SK-N-SH treated with all-trans-retinoic acid at 6 μM for 48 hours (cell line): ENCODE measurements around the gene ZNF552.

Experiments
- ATAC-seq: fragments of 200-7000 bp; cut with Tn5 transposase; 3 replicates; pipeline ENCODE4 v1.9.1; 2020; ENCODE audit warnings: mild to moderate bottlenecking, moderate library complexity
- ARNTL ChIP-seq: fragments of 450-650 bp; formaldehyde crosslinking; IDR thresholded peaks from 2 replicates; pipeline ENCODE4 v1.5.0; 2020; ENCODE audit warnings: low read depth, mild to moderate bottlenecking, moderate library complexity, borderline replicate concordance
- CSDC2 ChIP-seq: fragments of 250-450 bp; sonication (Bioruptor Pico); IDR thresholded peaks from 2 replicates; pipeline ENCODE4 v1.5.0; 2020; ENCODE audit warnings: mild to moderate bottlenecking, moderate library complexity
- GLIS3 ChIP-seq: fragments of 250-450 bp; sonication (Bioruptor Pico); IDR thresholded peaks from 2 replicates; pipeline ENCODE4 v1.5.0; 2020; ENCODE audit warnings: mild to moderate bottlenecking, moderate library complexity
- ISL1 ChIP-seq: fragments of 250-450 bp; sonication (Bioruptor Pico); IDR thresholded peaks from 2 replicates; pipeline ENCODE4 v2.1.2; 2022; ENCODE audit warnings: mild to moderate bottlenecking, moderate library complexity
- OSR1 ChIP-seq: fragments of 250-450 bp; sonication (Bioruptor Pico); IDR thresholded peaks from 2 replicates; pipeline ENCODE4 v1.8.0; 2022; ENCODE audit warnings: moderate library complexity, mild to moderate bottlenecking, inconsistent platforms
- PPARA ChIP-seq: fragments of 250-450 bp; sonication (Bioruptor Pico); IDR thresholded peaks from 2 replicates; pipeline ENCODE4 v1.5.0; 2020; ENCODE audit warnings: mild to moderate bottlenecking, borderline replicate concordance
- RARB ChIP-seq: fragments of 250-450 bp; sonication (Bioruptor Pico); IDR thresholded peaks from 2 replicates; pipeline ENCODE4 v1.8.0; 2021; ENCODE audit warnings: mild to moderate bottlenecking, moderate library complexity
- SNAI2 ChIP-seq: fragments of 250-450 bp; sonication (Bioruptor Pico); IDR thresholded peaks from 2 replicates; pipeline ENCODE4 v1.5.0; 2020; ENCODE audit warnings: mild to moderate bottlenecking, moderate library complexity
- TCF4 ChIP-seq: fragments of 250-450 bp; sonication (Bioruptor Pico); IDR thresholded peaks from 2 replicates; pipeline ENCODE4 v1.8.0; 2021; ENCODE audit warnings: mild to moderate bottlenecking, moderate library complexity, borderline replicate concordance
- TOX ChIP-seq: fragments of 250-450 bp; sonication (Bioruptor Pico); IDR thresholded peaks from 2 replicates; pipeline ENCODE4 v1.8.0; 2021; ENCODE audit warnings: mild to moderate bottlenecking, moderate library complexity, borderline replicate concordance
- ZC3H10 ChIP-seq: fragments of 250-450 bp; sonication (Bioruptor Pico); IDR thresholded peaks from 2 replicates; pipeline ENCODE4 v1.5.1; 2021; ENCODE audit warnings: mild to moderate bottlenecking, moderate library complexity
- ZFP3 ChIP-seq: fragments of 250-450 bp; sonication (Bioruptor Pico); IDR thresholded peaks from 2 replicates; pipeline ENCODE4 v1.5.0; 2020; ENCODE audit warnings: mild to moderate bottlenecking, moderate library complexity
- ZFP30 ChIP-seq: fragments of 450-650 bp; formaldehyde crosslinking; IDR thresholded peaks from 2 replicates; pipeline ENCODE4 v1.5.0; 2022; ENCODE audit warnings: mild to moderate bottlenecking, moderate library complexity
- ZNF565 ChIP-seq: fragments of 450-650 bp; formaldehyde crosslinking; conservative IDR thresholded peaks from 2 replicates; pipeline ENCODE4 v1.5.0; 2020; ENCODE audit warnings: low read depth, mild to moderate bottlenecking, moderate library complexity
- ZNF70 ChIP-seq: fragments of 450-650 bp; formaldehyde crosslinking; IDR thresholded peaks from 2 replicates; pipeline ENCODE4 v1.5.0; 2020; ENCODE audit warnings: mild to moderate bottlenecking, moderate library complexity
- TF ChIP-seq, protein P1 (sequence below): fragments of 250-450 bp; sonication (Bioruptor Pico); IDR thresholded peaks from 2 replicates; pipeline ENCODE4 v1.8.0; 2020; ENCODE audit warnings: mild to moderate bottlenecking, moderate library complexity, borderline replicate concordance
- TF ChIP-seq, protein P2 (sequence below): fragments of 250-450 bp; sonication (Bioruptor Pico); IDR thresholded peaks from 2 replicates; pipeline ENCODE4 v1.5.1; 2020; ENCODE audit warnings: low read depth, mild to moderate bottlenecking, moderate library complexity
- TF ChIP-seq, protein P3 (sequence below): fragments of 250-450 bp; sonication (Bioruptor Pico); IDR thresholded peaks from 2 replicates; pipeline ENCODE4 v1.5.1; 2021; ENCODE audit warnings: mild to moderate bottlenecking, moderate library complexity
- TF ChIP-seq, protein P4 (sequence below): fragments of 250-450 bp; sonication (Bioruptor Pico); IDR thresholded peaks from 2 replicates; pipeline ENCODE4 v1.8.0; 2021; ENCODE audit warnings: low read depth, mild to moderate bottlenecking, moderate library complexity, borderline replicate concordance
- TF ChIP-seq, protein P5 (sequence below): fragments of 250-450 bp; sonication (Bioruptor Pico); IDR thresholded peaks from 2 replicates; pipeline ENCODE4 v1.5.0; 2020; ENCODE audit warnings: mild to moderate bottlenecking, moderate library complexity

The ZNF552 gene

DNA sequence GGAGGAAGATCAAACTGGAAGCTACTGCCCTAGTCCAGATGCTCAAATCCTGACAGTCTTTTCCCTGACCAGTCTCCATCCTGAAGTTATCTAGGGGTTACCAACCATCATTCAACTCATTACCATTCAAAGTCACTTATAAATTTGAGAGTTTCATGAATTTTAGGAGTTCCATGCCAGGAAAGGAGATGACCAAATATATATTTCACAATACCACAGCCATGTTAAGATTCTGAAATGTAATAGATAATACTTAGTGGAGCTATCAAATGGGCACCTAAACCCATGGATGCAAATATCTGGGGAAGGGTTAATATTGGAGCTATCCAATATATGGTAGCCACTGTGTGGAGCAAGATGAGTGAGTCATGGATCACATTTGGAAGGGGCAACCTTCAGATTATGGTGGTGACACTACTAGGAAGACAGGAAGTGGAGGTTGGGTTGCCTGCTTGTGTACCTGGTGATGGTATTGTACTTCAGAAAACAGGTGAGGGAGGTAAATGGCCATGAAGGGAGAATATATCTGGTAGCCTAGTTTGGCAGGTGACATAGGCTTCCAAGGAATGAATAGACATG, 26.5 kb downstream of the ZNF552 start:
- TF ChIP-seq OSR1 (CRISPR knock-in tag) (no peak), TCF4 (CRISPR knock-in tag) (no peak), PPARA (CRISPR knock-in tag) (no peak), RARB (no peak), ARNTL (CRISPR knock-in tag) (no peak), CSDC2 (CRISPR knock-in tag) (no peak), ZFP30 (CRISPR knock-in tag) (no peak), ZNF565 (CRISPR knock-in tag) (no peak), TOX (CRISPR knock-in tag) (no peak), ZC3H10 (no peak), SNAI2 (no peak), ZFP3 (CRISPR knock-in tag) (no peak), GLIS3 (CRISPR knock-in tag) (no peak), ZNF70 (no peak)
- TF ChIP-seq, protein P1, sequence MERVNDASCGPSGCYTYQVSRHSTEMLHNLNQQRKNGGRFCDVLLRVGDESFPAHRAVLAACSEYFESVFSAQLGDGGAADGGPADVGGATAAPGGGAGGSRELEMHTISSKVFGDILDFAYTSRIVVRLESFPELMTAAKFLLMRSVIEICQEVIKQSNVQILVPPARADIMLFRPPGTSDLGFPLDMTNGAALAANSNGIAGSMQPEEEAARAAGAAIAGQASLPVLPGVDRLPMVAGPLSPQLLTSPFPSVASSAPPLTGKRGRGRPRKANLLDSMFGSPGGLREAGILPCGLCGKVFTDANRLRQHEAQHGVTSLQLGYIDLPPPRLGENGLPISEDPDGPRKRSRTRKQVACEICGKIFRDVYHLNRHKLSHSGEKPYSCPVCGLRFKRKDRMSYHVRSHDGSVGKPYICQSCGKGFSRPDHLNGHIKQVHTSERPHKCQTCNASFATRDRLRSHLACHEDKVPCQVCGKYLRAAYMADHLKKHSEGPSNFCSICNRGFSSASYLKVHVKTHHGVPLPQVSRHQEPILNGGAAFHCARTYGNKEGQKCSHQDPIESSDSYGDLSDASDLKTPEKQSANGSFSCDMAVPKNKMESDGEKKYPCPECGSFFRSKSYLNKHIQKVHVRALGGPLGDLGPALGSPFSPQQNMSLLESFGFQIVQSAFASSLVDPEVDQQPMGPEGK = no peak
- TF ChIP-seq, protein P2, sequence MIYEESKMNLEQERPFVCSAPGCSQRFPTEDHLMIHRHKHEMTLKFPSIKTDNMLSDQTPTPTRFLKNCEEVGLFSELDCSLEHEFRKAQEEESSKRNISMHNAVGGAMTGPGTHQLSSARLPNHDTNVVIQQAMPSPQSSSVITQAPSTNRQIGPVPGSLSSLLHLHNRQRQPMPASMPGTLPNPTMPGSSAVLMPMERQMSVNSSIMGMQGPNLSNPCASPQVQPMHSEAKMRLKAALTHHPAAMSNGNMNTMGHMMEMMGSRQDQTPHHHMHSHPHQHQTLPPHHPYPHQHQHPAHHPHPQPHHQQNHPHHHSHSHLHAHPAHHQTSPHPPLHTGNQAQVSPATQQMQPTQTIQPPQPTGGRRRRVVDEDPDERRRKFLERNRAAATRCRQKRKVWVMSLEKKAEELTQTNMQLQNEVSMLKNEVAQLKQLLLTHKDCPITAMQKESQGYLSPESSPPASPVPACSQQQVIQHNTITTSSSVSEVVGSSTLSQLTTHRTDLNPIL (CRISPR knock-in tag) = no peak
- TF ChIP-seq, protein P3, sequence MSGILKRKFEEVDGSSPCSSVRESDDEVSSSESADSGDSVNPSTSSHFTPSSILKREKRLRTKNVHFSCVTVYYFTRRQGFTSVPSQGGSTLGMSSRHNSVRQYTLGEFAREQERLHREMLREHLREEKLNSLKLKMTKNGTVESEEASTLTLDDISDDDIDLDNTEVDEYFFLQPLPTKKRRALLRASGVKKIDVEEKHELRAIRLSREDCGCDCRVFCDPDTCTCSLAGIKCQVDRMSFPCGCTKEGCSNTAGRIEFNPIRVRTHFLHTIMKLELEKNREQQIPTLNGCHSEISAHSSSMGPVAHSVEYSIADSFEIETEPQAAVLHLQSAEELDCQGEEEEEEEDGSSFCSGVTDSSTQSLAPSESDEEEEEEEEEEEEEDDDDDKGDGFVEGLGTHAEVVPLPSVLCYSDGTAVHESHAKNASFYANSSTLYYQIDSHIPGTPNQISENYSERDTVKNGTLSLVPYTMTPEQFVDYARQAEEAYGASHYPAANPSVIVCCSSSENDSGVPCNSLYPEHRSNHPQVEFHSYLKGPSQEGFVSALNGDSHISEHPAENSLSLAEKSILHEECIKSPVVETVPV (CRISPR knock-in tag) = no peak
- TF ChIP-seq, protein P4, sequence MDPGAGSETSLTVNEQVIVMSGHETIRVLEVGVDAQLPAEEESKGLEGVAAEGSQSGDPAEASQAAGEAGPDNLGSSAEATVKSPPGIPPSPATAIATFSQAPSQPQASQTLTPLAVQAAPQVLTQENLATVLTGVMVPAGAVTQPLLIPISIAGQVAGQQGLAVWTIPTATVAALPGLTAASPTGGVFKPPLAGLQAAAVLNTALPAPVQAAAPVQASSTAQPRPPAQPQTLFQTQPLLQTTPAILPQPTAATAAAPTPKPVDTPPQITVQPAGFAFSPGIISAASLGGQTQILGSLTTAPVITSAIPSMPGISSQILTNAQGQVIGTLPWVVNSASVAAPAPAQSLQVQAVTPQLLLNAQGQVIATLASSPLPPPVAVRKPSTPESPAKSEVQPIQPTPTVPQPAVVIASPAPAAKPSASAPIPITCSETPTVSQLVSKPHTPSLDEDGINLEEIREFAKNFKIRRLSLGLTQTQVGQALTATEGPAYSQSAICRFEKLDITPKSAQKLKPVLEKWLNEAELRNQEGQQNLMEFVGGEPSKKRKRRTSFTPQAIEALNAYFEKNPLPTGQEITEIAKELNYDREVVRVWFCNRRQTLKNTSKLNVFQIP = no peak
- TF ChIP-seq, protein P5, sequence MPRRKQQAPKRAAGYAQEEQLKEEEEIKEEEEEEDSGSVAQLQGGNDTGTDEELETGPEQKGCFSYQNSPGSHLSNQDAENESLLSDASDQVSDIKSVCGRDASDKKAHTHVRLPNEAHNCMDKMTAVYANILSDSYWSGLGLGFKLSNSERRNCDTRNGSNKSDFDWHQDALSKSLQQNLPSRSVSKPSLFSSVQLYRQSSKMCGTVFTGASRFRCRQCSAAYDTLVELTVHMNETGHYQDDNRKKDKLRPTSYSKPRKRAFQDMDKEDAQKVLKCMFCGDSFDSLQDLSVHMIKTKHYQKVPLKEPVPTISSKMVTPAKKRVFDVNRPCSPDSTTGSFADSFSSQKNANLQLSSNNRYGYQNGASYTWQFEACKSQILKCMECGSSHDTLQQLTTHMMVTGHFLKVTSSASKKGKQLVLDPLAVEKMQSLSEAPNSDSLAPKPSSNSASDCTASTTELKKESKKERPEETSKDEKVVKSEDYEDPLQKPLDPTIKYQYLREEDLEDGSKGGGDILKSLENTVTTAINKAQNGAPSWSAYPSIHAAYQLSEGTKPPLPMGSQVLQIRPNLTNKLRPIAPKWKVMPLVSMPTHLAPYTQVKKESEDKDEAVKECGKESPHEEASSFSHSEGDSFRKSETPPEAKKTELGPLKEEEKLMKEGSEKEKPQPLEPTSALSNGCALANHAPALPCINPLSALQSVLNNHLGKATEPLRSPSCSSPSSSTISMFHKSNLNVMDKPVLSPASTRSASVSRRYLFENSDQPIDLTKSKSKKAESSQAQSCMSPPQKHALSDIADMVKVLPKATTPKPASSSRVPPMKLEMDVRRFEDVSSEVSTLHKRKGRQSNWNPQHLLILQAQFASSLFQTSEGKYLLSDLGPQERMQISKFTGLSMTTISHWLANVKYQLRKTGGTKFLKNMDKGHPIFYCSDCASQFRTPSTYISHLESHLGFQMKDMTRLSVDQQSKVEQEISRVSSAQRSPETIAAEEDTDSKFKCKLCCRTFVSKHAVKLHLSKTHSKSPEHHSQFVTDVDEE (CRISPR knock-in tag) = no peak
- no peak for ATAC-seq

DNA sequence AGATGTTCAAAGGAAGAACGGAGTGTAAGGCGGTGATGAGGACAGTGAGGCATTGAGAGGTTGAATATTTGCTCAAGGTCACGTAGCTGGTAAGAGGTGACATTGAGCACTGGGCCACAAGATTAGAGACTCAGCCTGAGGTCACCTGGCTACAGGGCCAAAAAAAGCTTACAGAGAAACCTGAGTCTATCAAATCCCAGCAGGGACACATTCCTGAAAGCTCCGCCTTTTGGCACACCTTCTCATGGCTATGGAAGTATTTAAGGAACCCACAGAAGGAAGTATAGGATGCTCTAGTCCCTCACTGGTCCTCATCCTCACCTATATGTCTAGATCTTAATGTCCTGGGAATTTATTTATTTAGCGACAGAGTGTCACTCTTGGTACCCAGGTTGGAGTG, 27.8 kb downstream of the ZNF552 start:
- TF ChIP-seq, protein P3 (CRISPR knock-in tag) = no peak
- TF ChIP-seq ZFP3 (CRISPR knock-in tag) (no peak), OSR1 (CRISPR knock-in tag) (no peak), ISL1 (CRISPR knock-in tag) (no peak), RARB (no peak)
- TF ChIP-seq, protein P5 (CRISPR knock-in tag) = no peak
- TF ChIP-seq, protein P4 = no peak
- ATAC-seq = no peak
